ENCODE measurements around the gene UGT2B11. TPM values are rescaled to one million over a fixed set of nuclear protein-coding genes. Genes with fewer than 3 reads are reported as not detected.
A peak's percentile ranks its signal among the peaks of the same experiment; 100 is the strongest.
"Not testable (repeated sequence)": the region's sequence is repeated elsewhere in the genome, so short reads cannot be mapped to it uniquely, and the experiment has no call there.

UGT2B11 gene
- total RNA-seq, 4 donors from 2014 or later: not detected

GRCh38 chr4:69170233-69171134 lies 44.1 kb downstream of the UGT2B11 start:
- WGBS, 2 donors (ENCODE audit: low coverage in 1 of 2): 0 to 40% methylated on average over 1 to 2 of the region's 2 CpGs
- H3K27me3 ChIP-seq, H3K27ac ChIP-seq, H3K4me1 ChIP-seq, H3K4me3 ChIP-seq, H3K36me3 ChIP-seq, H3K9me3 ChIP-seq, ATAC-seq: not testable (repeated sequence)
- peak in 2 of 4 experiments; percentile 20 to 50 for TF ChIP-seq CTCF (IDR thresholded peaks at IDR 0.05)

- not testable (repeated sequence) for H3K36me3 ChIP-seq, H3K4me3 ChIP-seq, ATAC-seq, H3K27ac ChIP-seq, H3K4me1 ChIP-seq, H3K9me3 ChIP-seq, H3K27me3 ChIP-seq
- 64 to 100% methylated on average over 3 to 4 of the region's 4 CpGs for WGBS, 2 donors (ENCODE audit: low coverage in 1 of 2)
Measured at GRCh38 chr4:69169171-69169570, 45.4 kb downstream of the UGT2B11 start.

GRCh38 chr4:69167300-69167699 lies 47.2 kb downstream of the UGT2B11 start:
- Histone ChIP-seq H3K4me3 (no peak overlapping the region), H3K27me3 (no peaks in the 10 kb centered on the region), H3K36me3 (no peaks in the 10 kb centered on the region), H3K9me3 (no peaks in the 10 kb centered on the region), H3K27ac (no peak overlapping the region), H3K4me1 (no peaks in the 10 kb centered on the region)
- 71 to 72% methylated on average over 1 to 2 of the region's 2 CpGs for WGBS, 2 donors (ENCODE audit: low coverage in 1 of 2)
- TF ChIP-seq POLR2AphosphoS5 (IDR thresholded peaks at IDR 0.05) (no peak), POLR2A (IDR thresholded peaks at IDR 0.05) (no peak), EP300 (IDR thresholded peaks at IDR 0.05) (no peak), CTCF (IDR thresholded peaks at IDR 0.05) (no peak)
- no peak for ATAC-seq

GRCh38 chr4:69166376-69166775 lies 48.2 kb downstream of the UGT2B11 start:
- H3K4me1 ChIP-seq, H3K27me3 ChIP-seq, H3K9me3 ChIP-seq, H3K36me3 ChIP-seq, H3K27ac ChIP-seq, H3K4me3 ChIP-seq, ATAC-seq: not testable (repeated sequence)
- WGBS, 2 donors (ENCODE audit: low coverage in 1 of 2): 56 to 80% methylated on average over 3 of the region's 4 CpGs

- not testable (repeated sequence) for H3K36me3 ChIP-seq, H3K27me3 ChIP-seq, H3K9me3 ChIP-seq, H3K4me3 ChIP-seq, ATAC-seq, H3K4me1 ChIP-seq, H3K27ac ChIP-seq
- WGBS, 2 donors (ENCODE audit: low coverage in 1 of 2): no CpG with 5 or more reads among the region's 1 CpG
Measured at GRCh38 chr4:69165707-69166106, 48.8 kb downstream of the UGT2B11 start.

- H3K36me3 ChIP-seq: no peaks in the 10 kb centered on the region
- TF ChIP-seq EP300 (IDR thresholded peaks at IDR 0.05): no peak
- no peak for TF ChIP-seq POLR2A (IDR thresholded peaks at IDR 0.05)
- no peak for TF ChIP-seq POLR2AphosphoS5 (IDR thresholded peaks at IDR 0.05)
- TF ChIP-seq CTCF (IDR thresholded peaks at IDR 0.05): no peak
- no peaks in the 10 kb centered on the region for H3K4me1 ChIP-seq
- H3K4me3 ChIP-seq: no peak overlapping the region
- no peaks in the 10 kb centered on the region for H3K9me3 ChIP-seq
- ATAC-seq: no peak
- no peak overlapping the region for H3K27ac ChIP-seq
- WGBS, 2 donors (ENCODE audit: low coverage in 1 of 2): 65 to 83% methylated on average over 2 of the region's 2 CpGs
- H3K27me3 ChIP-seq: no peaks in the 10 kb centered on the region
Measured at GRCh38 chr4:69156913-69157312, 57.6 kb downstream of the UGT2B11 start.
